HG03064 (cell line): ENCODE measurements around the gene NIBAN1.
A peak's percentile ranks its signal among the peaks of the same experiment; 100 is the strongest.
"Not testable (repeated sequence)": the region's sequence is repeated elsewhere in the genome, so short reads cannot be mapped to it uniquely, and the experiment has no call there.

Experiments
- ATAC-seq: cut with Tn5 transposase; IDR thresholded peaks from one replicate; pipeline ENCODE4 v1.9.1; 2021; ENCODE audit warnings: low read depth; ENCODE audit not compliant: unreplicated experiment

NIBAN1 gene

DNA sequence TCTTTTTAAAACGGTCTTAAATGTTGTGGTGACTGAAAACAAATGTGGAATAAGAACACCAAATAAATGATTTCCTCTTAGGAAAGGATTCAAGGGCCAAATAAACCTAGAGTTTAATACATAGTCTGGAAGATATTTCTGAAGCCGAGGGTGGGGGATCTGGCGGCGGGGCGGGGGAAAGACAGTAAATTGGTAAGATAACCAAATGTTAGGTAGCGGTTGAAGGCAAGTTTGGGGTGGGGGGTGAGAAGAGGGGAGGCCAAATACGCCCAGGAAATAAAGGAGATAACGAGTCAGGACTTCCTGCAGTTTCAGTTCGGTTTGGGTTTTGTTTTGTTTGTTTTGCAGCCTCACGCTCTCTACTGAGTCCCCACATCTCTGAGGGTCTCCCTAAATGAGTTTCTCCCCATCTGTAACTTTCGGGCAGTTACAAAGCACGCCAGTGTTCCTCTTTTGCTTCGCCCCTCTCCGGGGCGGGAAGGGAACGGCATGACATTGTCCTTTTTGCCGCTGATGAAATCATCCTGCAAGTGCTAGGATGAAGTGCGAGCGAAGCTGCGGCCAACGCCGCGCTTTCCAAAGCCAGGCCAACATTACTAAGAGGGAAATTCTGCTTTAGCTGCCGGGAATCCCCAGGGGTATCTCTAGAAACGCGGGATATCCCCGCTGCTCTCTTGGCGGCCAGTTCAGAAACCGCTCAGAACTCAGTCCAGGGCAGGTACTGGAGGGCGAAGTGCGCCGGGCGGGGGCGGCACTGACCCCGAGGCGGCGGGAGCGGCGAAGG is 844 bp downstream of the NIBAN1 start:
- ATAC-seq = peak; percentile 55

GRCh38 chr1:184972315-184973055 is 1.8 kb downstream of the NIBAN1 start:
- no peak for ATAC-seq

DNA sequence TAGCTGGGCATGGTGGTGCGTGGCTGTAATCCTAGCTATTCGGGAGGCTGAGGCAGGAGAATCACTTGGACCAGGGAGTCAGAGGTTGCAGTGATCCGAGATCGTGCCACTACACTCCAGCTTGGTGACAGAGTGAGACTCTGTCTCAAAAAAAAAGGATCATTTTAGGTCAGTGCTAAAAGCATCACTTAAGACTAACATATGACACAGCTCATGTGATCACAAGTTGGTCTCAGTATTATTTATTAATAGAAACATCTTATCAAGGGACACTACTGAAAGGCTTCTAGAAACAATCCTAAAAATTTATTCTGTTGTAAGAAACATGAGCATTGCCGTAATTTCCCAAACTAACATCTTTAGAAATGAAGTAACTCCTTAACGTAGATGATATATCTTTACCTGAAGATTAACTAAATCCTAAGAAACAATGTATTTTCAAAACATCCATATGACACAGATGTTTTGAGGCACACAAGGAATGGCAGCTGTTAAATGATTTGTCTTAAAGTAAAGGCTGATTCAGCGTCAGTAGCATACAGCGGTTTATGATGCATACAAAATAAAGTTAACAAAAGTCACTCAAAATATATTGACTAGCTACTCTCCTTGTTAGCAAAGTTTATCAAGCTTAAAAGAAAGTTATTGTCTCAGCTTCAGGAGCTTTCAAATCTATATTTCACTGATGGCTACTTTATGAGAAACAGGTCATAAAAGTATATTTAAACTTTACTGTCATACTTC is 2.6 kb downstream of the NIBAN1 start:
- no peak for ATAC-seq

DNA sequence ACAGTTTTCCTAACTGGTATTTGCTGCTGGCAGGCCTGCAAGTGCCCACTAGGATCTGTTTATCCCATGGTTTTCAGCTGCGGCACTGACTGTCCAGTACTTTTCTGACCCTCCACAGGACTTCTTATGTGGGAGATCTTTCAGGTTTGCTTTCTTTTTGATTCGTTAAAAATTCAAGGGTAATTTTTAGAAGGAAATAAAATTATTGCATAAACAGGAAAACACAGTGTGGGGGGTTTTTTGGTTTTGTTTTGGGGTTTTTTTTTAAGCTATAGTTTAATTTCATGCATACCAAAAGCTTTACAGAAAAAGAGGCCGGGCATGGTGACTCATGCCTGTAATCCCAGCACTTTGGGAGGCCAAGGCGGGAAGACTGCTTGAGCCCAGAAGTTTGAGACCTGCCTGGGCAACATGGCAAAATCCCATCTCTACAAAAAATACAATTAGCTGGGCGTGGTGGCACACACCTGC is 3.6 kb downstream of the NIBAN1 start:
- ATAC-seq = no peak

- no peak for ATAC-seq
These were observed 7.3 kb downstream of the NIBAN1 start for GRCh38 chr1:184966989-184967388.

- no peak for ATAC-seq
These were observed 8.1 kb downstream of the NIBAN1 start for GRCh38 chr1:184965944-184966860.

GRCh38 chr1:184965439-184965838 is 8.9 kb downstream of the NIBAN1 start:
- no peak for ATAC-seq

DNA sequence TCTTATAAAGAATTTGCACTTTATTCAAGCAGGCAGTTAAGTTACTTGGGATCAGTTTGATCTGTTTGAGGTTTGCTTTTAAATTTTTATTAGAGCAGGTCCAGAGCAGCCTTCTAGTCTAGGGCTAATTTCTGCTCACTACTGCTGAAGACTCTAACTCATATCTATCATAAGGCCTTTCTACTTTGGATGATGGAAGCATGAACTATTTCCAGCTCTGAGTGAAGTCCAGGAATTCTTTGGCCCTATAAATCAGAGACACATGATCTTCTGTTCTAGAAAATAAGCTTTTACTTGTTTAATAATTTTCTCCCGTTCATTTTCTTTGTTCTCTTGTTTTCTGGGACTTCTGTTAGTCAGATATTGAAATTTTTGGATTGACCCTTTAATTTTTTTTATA is 14.7 kb downstream of the NIBAN1 start:
- no peak for ATAC-seq

- ATAC-seq = no peak
These were observed 15.6 kb downstream of the NIBAN1 start for GRCh38 chr1:184958554-184959353.

DNA sequence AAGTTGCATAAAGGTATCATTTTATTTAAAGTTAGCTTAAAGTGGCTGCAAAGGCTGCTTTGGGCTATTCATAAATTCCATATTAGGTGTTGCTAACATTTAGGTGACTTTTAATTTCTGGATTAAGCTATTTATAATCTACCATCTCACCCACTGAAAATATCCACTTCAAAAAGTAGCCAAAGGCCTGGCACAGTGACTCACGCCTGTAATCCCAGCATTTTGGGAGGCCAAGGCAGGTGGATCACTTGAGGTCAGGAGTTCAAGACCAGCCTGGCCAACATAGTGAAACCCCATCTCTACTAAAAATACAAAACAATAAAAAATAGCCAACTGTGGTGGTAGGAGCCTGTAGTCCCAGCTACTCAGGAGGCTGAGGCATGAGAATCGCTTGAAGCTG is 16.4 kb downstream of the NIBAN1 start:
- ATAC-seq = not testable (repeated sequence)

GRCh38 chr1:184956999-184957700 is 17.2 kb downstream of the NIBAN1 start:
- ATAC-seq = no peak

DNA sequence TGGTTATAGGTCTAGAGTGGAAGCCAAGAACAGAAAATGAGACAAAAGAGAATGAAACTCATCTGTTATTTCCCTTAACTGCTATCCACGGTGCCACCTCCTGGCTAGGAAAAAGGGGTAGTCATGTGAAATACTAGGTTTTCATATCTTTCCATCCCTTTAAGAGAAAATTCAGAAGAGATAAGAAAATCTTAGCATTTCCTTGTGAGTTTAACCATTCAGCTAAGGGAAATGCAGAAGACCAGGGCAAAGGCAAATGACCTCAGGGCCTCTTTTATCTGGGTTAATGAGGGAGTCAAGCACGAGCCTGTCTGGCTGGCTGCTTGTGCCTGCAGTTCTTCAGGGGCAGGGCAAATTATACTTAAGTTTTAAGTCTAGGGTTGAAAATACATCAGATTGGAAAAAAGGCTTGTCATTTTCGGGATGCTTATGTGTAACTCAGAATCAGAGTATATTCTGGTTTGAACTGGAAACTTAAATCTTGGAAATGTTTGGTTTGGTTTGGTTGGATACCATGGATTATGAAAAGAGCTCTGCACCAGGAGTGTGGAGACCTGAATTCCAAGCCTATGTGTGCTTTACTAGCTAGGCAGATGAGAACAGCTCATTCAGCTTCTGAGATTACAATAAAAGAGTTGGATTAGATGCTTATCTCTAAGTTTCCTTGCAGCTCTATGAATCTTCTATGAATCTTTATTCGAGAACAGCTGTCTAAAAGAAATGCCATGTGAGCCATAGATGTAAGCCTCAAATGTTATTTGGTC is 19.9 kb downstream of the NIBAN1 start:
- no peak for ATAC-seq

- no peak for ATAC-seq
These were observed 20.6 kb downstream of the NIBAN1 start for GRCh38 chr1:184953600-184954219.

GRCh38 chr1:184952428-184952827 is 21.9 kb downstream of the NIBAN1 start:
- no peak for ATAC-seq

DNA sequence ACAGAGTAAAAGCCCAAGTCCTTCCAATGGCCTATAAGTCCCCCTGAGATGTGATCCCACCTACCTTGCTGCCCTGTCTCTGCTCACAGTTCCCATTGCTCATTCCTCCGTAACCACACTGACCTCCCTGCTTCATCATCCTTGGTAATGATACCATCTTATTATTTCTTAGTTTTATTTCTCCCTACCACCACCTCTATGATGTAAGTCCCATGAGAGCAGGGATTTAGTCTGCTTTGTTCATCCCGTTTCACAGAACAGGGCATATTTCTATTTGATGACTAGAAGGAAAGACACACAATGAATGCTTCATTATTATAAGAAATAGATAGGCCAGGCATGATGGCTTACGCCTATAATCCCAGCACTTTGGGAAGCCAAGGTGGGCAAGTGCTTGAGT is 22.5 kb downstream of the NIBAN1 start:
- ATAC-seq = no peak

GRCh38 chr1:184950906-184951305 is 23.4 kb downstream of the NIBAN1 start:
- ATAC-seq = no peak

- no peak for ATAC-seq
These were observed 24.1 kb downstream of the NIBAN1 start for GRCh38 chr1:184950227-184950626.
